Measurements from ENCODE around the gene IL37.
A peak's percentile ranks its signal among the peaks of the same experiment; 100 is the strongest.

Gene IL37, protein sequence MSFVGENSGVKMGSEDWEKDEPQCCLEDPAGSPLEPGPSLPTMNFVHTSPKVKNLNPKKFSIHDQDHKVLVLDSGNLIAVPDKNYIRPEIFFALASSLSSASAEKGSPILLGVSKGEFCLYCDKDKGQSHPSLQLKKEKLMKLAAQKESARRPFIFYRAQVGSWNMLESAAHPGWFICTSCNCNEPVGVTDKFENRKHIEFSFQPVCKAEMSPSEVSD

DNA sequence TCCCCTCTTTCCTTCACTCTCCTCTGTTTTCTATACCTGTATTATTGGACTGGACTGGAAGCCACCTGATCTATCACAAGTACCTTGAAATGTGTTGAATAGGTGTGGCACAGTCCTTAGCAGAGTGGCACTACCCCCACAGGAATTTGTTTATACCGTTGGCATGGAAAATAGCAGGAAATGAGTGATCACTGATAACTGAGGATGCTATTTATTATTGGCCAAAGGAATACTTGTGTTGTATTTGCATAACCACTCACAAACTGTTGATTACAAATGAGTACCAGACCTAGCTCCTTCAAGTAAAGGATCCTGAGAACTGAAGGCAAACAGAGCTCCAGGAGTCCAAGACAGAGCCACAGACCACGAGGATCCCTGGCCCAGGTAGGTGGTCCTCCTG, at the start of gene IL37:
IL37 (plus strand) TSS at position 301 of the 400 bp plus-strand sequence. CDS start 1,848 bp downstream, outside the sequence.
- no peak for DNase-seq

DNA sequence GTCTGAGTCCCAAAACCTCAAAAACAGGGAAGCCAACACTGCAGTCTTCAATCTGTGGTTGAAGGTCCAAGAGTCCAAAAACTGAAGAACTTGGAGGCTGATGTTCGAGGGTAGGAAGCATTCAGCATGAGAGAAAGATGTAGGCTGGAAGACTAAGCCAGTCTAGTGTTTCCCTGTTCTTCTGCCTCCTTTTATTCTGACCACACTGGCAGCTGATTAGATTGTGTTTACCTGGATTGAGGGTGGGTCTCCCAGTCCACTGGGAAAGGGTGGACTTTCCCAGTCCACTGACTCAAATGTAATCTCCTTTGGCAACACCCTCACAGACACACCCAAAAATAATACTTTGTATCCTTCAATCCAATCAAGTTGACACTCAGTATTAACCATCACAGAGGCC, 46.9 kb upstream of the IL37 start:
- no peak for DNase-seq

DNA sequence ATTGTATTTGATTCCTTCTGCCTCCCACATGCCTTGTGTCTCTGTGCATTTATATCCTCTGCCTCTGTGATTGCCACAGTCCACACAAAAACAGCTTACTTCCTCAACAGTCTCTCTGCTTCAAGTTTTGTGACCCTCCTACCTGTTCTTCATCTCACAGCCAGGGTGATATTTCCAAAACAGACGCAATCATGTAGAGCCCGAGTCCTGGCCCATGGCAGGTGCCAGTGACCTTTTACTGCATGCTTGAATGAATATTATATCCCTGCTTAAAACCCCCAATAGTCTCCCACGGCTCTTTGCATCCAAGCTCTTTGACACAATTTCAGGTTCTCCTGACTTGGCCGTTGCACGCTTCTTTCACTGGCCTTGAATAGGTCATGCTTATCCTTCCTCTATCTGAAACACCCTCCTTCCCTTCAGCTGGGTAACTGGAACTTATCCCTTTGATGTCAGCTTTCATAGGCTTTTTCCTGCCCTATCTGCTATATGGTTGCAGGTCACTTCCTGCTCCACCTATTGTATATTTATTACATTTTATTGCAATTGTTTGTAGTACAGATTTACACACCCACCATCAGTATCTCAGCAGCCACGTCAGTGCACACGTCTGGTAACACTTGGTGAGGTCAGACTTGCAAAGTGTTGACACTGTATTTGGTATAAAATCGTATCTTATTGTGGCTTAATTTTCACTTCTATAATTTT, 44.7 kb upstream of the IL37 start:
- DNase-seq = no peak

DNA sequence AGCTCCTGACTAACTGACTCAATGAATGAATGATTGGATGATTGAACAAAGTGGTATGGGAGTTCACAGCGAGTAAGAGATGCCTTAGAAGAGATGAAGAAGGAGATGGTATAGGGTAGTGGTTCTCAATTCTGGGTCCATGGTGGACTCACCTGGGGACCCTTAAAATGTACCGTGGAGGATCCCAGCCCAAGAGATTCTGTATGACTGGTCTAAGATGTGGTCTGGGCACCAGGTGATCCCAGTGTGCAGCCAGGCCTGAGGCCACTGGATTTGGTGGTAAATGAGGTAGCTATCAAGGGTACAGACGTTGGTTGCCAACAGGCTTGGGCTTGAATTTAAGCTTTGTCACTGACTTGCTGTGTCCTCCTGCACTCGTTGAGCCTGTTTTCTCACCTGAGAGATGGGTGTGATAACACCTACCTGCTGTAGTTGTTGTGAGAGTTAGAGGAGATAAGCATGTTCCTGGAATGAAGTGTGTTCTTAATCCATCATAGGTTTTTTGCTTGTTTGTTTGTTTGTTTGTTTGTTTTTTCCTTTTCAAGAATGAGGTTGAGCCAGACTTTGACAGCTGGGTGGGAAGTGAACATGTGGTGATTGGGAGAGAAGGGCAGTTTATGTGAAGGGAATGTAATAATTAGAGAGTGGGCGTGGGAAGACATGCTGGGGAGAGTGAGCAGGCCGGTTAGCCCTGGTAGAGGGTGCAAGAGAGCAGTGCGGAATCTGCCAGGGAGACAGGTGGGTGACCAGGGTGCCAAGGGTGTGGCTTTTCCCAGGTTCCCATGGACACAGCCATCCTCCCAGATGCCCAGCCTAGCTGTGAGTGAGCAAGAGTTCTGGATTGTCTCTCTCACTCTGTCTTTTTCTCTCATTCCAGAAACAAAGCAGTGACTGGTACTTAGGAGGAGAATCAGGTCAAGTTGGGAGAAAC, 43.0 kb upstream of the IL37 start:
- DNase-seq = no peak

DNA sequence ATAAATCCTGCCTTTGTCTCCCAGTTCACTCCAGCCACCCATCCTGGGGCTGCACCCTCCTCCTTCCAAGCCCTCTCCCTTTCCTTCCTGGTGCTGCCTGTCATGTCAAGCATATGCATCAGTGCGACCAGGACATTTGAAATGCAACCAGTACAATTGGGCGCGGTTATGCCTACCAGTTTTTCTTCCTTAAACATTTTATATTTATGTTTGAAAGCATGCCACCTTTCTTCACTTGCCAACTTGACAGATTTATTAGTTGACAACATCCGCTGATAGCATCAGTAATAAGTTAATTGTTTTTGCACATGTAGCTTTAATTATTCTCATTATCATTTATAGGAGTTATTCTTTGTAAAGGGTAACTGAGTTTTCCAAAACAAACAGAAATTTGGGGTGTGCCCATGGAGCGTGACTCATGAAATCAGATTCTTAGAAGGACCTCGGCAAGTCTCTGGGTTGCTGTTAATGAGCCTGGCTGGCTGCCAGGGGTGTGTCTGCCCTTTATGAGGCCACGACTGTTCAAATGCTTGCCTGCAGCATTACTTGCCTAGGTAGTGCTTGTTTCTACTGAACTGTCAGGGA, 41.6 kb upstream of the IL37 start:
- no peak for DNase-seq

DNA sequence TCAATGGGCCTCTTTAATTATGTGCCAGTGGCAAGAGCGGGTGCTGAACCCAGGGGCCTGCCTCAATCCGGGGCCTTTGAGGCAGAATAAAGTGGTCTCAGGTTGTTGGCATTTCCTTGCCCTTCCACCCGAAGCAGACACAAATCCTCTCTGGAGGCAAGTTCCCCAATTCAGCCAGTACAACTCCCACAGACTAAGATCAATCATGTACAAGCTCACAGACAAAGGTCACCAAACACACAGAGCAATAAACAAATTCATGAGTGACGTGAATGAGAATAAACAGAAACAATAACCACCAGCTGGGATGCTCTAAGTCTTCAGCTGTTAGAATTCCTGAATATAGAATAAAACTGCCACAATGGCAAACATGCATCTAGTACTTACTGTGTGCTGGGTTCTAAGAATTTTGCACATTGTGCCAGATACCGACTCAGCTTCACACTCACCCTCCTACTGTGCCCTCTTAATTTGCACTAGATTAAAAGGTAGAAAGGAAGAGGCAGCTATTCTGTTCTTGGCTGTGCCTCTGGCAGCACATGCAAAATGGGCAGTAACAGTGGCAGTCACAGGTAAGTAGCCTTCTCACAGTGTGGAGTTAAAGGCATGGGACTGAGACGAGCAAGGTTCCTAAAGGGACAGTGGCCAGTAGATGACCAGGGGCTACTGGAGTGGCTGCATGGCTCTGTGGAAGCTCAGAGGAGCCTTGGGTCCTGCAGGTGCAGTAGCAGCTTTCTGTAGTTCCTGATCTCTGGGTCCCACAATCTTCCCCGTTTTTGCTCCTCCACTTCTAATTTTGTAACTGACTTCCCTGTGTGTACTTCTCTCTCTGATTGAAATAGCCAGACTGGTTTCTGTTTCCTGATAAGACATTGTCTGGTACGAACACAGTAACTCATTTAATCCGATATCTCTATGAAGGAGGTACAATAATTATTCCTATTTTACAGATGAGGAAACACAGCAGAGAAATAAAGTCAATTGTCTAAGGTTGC, 39.8 kb upstream of the IL37 start:
- no peak for DNase-seq

DNA sequence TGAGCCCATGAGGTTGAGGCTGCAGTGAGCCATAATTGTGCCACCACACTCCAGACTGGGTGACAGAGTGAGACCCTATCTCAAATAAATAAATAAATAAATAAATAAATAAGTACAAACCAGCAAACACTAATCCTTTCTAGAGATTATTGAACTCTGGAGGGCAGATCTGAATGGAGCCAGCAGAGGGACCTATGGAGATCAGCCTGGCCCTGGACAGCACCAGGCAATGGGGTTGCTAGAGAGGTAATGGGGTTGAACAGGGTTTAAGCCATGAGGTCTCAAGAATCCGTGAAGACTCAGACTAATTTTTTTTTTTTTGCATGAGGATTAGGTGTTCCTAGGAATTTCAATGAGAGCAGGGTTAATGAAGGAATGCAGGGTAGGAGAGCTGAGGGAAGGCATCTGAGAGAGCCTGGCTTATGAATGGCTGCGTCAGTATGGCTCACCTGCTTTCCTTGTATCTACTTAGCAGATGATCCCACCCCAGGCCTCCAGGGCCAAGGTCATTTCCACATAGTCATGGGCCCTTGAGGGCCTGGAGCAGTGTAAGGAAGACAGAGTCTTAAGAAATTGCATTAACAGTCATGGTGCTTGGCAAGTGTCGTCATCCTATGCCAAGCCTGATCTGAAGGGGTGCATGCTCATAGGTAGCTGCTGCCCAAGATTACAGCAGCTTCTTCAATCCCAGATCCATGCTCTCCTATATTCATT, 34.6 kb upstream of the IL37 start:
- no peak for DNase-seq

DNA sequence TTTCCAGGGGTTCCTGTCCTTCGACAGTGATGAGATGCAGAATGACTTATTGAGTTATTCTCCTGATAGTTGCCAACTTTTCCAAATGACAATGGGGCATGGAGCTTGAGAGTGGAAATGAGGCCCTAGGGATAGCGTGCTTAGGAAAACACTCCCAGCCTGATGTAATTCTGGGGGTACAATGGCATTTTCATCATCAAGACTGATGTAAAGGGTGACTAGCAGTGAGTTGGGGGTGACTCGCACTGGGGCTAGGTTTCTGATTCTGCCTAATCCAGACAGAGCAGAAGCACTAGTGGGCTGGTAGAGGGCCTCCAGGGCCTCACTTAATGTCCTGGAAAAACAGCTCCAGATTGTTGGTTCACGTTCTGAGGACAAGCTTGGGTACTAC, 34.0 kb upstream of the IL37 start:
- no peak for DNase-seq

DNA sequence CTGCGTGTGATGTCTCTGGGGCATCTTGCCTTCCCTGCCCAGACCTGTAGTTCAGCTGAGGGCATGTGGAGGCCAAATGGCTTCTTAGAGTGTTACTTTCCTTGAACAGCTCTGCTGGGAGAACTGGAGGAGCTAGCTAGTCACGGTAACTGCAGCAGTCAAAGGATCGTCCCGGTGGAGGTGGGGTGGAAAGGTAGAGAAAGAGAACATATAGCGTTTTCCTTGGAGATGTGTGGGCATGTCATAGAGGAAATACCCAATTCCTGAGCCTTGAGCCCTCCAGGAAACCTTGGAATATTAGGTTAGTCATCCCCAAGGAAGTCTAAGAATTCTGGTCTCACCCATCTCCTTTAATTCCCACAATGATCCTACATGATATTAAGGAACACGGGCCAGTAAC, 33.5 kb upstream of the IL37 start:
- no peak for DNase-seq

DNA sequence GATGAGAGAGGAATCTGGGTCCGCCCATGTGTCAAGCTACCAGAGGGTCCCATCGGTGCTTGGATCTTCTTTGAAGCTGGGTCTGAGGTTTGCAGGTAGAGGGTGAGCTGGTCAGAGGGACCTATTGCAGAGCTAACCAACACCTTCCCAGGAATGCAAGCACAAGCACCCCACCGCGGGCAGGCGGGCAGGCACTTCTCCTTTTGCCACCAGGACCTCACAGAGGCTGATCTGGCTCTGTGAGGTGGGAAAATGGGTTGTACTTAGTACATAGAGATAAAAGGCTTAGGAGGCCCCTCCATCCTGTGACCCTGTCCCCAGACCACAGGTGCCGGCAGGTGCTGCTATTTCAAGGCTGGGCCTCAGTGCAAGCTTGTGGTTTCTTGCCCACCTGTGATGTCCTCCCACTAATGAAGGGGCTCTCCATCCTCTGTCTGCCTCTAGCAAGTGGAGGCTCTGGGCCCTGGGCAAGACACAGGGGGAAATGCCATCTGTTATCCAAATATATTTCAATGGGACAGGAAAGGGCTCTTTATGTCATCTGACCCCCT, 31.4 kb upstream of the IL37 start:
- no peak for DNase-seq

DNA sequence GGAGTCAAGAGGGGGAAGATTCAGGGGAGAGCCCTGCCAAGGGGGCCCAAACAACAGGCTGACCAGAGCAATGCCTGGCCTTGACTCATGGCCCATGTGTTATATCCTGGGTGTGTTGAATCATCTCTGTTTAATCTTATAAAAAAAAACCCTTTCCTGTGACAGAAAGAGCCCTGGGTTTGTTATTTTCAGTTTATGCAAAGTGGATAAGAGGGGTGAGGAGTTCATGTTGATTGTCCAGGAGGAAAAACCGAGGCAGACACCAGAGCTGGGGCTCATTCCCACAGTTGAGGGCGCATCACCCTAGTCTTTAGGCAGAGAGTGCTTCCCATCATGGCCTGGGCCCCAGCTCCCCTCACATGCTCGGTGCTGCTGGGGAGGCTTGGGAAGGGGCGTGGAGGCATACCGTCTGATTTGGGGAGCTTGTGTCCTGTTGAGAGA, 30.9 kb upstream of the IL37 start:
- DNase-seq = no peak

DNA sequence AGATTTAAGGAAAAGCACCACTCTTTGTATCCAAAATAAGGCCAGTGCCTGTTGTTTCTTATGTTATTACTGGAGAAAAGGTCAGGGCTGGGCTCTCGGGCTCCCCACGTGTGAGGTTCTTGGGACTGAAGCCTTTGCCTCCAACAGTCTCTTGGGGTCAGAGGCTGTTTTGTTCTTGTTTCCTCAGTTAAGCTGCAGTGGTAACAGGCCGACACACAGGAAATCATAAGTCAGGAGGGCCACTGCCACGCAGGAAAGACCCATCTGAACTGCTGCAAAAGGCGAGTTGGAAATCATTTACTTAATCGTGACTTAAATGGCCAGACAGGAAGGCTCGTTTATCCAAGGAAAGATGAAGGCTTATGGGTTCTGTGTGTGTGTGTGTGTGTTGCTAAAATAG, 30.3 kb upstream of the IL37 start:
- no peak for DNase-seq

DNA sequence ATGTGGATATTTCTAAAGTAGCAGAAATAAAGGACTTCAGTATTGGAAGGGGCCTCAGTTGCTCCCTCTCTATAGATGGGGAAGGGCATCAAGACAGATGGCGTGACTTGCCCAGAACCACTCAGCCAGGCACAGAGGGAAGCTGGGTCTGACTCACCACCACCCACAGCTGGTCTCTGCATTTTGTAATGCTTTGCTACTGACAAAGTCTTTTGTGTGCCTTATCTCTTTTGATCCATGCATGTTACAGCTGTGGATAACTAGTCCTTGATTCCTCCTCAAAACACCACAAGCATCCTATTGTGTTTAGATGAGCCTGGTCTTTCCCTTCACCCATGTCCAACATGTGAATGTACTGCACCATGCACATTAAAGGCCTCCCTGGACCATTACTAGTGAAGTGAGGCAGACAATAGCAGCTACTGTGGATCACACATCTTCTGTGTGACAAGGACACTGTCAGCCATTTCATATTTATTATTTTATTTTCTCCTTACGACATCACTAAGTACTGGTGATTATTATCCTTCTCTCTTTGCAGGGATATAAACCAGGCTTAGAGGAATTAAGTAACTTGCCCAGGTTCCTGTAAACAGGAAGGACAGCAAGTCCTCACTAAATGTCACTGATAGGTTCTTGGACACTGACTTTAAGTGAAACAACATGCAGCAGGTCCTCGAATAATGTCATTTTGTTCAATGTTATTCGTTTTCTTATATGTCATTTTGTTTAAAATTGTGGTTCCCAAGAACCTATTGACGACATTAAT, 29.6 kb upstream of the IL37 start:
- no peak for DNase-seq

DNA sequence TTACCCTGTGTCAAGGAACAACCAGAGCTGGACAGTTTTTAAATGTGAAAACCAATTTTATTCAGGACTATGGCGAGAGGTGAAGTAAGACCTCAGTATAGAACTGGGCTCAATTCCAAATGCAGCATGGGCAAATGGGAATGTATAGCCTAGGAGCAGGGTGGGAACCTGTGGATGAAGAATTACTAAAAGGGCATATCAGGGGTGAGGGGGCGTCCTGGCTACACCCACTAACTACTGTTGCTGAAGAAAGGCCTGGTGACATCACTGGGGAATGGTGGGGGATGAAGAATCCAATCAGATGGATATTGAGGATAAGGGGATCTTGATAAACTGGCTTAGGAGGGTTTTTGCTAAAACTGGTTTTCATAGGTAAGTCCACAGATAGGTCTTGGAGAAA, 27.3 kb upstream of the IL37 start:
- no peak for DNase-seq

DNA sequence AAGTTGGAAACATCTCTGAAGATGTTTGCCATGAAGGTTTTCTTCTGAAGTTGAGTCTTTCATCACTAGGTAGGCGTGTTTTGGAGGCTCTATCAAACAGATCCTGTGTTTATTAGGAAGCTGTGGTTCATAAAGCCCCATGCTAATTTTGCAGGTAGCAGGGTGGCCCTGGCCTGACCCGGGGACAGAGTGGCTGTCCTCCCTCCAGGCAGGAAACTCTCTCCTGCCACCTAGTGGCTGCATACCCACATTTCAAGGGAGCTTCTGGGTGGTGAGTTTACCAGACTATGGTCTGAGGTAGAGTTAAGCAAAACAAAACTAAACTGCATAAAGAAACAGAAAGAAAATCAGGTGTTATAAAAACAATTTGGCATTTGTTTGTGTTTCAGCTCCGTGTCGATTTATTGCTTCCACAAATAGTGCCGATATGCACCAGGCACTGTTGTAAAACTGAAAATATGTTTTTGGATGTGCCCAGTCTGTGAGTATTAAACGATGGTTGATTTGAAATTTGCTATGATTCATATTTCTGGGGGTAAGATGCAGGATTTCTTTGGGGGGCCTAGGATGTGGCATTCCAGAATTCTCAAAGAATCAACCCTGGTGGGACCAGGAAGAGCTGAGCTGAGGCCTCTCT, 26.0 kb upstream of the IL37 start:
- DNase-seq = peak; percentile 63

DNA sequence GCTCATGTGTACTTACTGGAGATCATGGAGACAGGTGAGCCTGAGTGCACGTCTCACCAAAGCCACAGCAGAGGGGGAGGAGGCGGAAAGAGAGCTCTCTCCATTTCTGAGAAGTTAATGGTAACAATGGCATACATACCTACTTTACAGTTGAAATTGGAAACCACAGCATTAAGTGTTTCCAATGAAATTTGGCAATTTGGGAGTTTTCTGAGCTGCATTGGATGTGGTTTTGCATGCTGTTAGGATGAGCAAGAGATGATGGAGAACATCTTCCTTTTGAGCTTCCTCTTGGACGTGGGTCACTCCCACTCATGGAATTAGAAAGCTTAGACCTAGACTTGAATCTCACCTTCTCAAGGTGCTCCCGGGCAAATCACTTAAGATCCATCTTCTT, 25.5 kb upstream of the IL37 start:
- no peak for DNase-seq

DNA sequence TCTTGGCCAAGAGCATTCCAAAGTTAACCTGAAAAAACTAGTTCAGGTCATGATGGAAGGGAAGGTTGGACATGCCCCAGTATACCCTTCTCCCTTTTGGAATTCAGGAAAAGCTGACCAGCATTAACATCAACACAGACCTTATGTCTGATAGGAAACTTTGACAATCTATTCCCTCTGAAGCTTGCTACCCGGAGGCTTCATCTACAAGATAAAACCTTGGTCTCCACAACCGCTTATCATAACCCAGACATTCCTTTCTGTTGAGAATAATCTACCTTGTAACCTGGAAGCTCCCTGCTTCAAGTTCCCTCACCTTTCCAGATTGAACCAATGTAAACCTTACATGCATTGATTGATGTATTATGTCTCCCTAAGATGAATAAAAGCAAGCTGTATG, 24.7 kb upstream of the IL37 start:
- no peak for DNase-seq

DNA sequence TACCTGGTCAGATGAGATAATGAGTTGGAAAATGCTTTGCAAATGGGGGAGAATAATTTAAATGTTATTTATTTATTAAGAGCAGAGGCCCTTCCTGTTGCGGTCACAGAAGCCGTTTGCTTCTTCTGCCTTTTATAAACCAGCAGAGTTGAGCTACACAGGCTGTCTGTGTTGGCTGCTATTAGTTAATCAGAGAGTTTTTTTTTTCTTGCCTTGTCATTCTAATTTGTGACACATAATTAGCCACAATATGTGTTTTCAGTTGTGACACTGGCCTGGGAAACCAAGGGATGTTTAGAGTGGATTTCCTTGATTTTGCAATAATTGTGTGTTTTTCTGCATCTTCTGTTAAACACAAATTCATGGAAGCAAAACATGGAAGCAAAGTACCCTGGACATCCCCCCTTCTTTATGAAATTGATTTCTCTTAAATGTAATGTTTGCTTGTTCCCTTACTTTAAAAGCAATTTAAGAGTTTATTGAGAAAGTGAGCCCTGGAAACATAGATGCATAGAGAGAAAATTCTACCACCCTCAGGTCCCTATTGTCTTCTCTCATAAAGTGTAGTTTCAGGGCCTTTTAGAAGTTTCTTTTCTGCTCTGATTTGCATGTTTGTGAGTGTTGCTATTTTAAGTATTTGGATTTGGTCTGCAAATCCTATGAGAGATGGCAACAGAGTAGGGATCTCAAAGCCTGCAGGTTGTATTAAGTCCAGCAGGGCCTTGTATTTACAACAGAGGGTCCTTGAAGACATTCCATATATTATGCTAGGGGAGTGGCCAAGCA, 22.8 kb upstream of the IL37 start:
- DNase-seq = no peak

DNA sequence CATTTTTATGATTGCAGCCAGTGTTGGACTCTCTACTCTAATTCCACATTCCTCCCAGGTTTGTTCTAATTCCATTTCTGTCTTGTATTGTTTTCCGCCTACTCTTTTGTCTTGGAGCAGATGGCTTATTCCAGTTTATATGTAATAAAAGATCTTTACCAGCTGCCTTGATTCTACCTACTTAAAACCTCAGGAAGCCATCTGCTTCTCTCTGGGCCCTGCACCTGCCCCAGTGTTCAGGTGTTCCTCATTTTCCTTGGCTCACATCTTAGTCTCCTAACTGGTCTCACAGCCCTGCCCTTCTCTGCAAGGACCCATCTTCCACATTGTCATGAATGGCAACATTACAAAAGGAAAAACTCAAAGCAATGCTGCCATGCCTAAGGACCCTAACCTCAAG, 21.0 kb upstream of the IL37 start:
- no peak for DNase-seq
